HepG2 (cell line): ENCODE data around the gene TAF1C. TPM values are rescaled to one million over a fixed set of nuclear protein-coding genes. Genes with fewer than 3 reads are reported as not detected.

ENCODE experiments used
- ATAC-seq: fragments of 200-7000 bp; cut with Tn5 transposase; 3 replicates; pipeline ENCODE4 v1.9.1; 2020; ENCODE audit warnings: mild to moderate bottlenecking, moderate library complexity
- BruUV-seq: library from RNA; stranded (reverse); fragments of 400-500 nt; replicated peaks from 2 replicates; lab custom pipeline; 2021; lab: Mats Ljungman, UMichigan
- CTCF ChIA-PET: fragments of 300-600 bp; formaldehyde crosslinking; extraction: SDS; loops from one replicate; lab custom pipeline; 2021; ENCODE audit warnings: low total read pairs, inconsistent platforms, low intra/inter-chr PET ratio; lab: Yijun Ruan, JAX
- POLR2A ChIA-PET: fragments of 350-600 bp; sonication (Branson Sonifier 250); formaldehyde crosslinking; loops from one replicate; lab custom pipeline; 2020; ENCODE audit warnings: antibody characterized with exemption, inconsistent platforms; lab: Yijun Ruan, JAX
- DNase-seq: peaks from one replicate; pipeline ENCODE4 v3.0.0-alpha.2; 2015; ENCODE audit warnings: low spot score
- FAIRE-seq: peaks from 3 replicates; lab custom pipeline; 2011; peaks lifted over from hg19 to GRCh38; lab: Jason Lieb, UNC
- H2AFZ ChIP-seq: one replicate; pipeline ENCODE4 v1.6.1; 2011; ENCODE audit warnings: low read length, inconsistent platforms
- H3K27ac ChIP-seq: fragments of 300-600 bp; 3 replicates; pipeline ENCODE4 v1.8.0; 2011; ENCODE audit warnings: mixed run types, mild to moderate bottlenecking, mixed read lengths, low read length, inconsistent platforms; ENCODE audit not compliant: insufficient read depth; ENCODE audit errors: extremely low read length
- H3K27me3 ChIP-seq, 2 experiments: fragments of 200-600 bp in 1 of 2; 2 replicates in 1 of 2; 3 replicates in 1 of 2; pipeline versions ENCODE4 v1.6.0 to v1.8.0; 2011; ENCODE audit warnings: low read length in 2 of 2, mild to moderate bottlenecking in 2 of 2, moderate library complexity in 2 of 2, inconsistent platforms in 1 of 2; ENCODE audit not compliant: insufficient read depth in 2 of 2, control insufficient read depth in 1 of 2
- H3K36me3 ChIP-seq, 2 experiments: fragments of 200-600 bp in 1 of 2; replicated peaks in 1 of 2; 2 replicates in 1 of 2; 3 replicates in 1 of 2; pipeline versions ENCODE4 v1.5.1 to v1.8.0; 2011; ENCODE audit warnings: low read length in 2 of 2, inconsistent platforms in 1 of 2; ENCODE audit not compliant: insufficient read depth in 2 of 2, control insufficient read depth in 1 of 2
- H3K4me1 ChIP-seq: 2 replicates; pipeline ENCODE4 v1.5.1; 2012; ENCODE audit warnings: low read length, inconsistent platforms; ENCODE audit not compliant: insufficient read depth
- H3K4me2 ChIP-seq: 2 replicates; pipeline ENCODE4 v1.6.0; 2011; ENCODE audit warnings: low read depth, low read length, inconsistent platforms
- H3K4me3 ChIP-seq, 3 experiments: fragments of 200-600 bp in 1 of 3; sonication (generic), shearing (Covaris generic) in 1 of 3; replicated peaks in 1 of 3; 2 replicates each; pipeline ENCODE4 v1.5.1; 2011 to 2016; ENCODE audit warnings: low read length in 3 of 3, inconsistent platforms in 2 of 3, low read depth in 2 of 3, mild to moderate bottlenecking in 2 of 3, control low read depth in 1 of 3, mixed read lengths in 1 of 3; ENCODE audit not compliant: insufficient read depth in 1 of 3
- H3K79me2 ChIP-seq: one replicate; pipeline ENCODE4 v1.6.1; 2011; ENCODE audit warnings: low read length, inconsistent platforms; ENCODE audit not compliant: insufficient read depth
- H3K9ac ChIP-seq: 2 replicates; pipeline ENCODE4 v1.6.0; 2011; ENCODE audit warnings: mild to moderate bottlenecking, low read depth, low read length, inconsistent platforms; ENCODE audit not compliant: insufficient read depth
- H3K9me3 ChIP-seq: 2 replicates; pipeline ENCODE4 v1.5.1; 2012; ENCODE audit warnings: mild to moderate bottlenecking, low read length
- H4K20me1 ChIP-seq: 2 replicates; pipeline ENCODE4 v1.6.0; 2011; ENCODE audit warnings: inconsistent platforms, mild to moderate bottlenecking, low read length, moderate library complexity; ENCODE audit not compliant: insufficient read depth
- AGO1 ChIP-seq: fragments of 200-400 bp; formaldehyde crosslinking; IDR thresholded peaks from 2 replicates; pipeline ENCODE4 v1.6.1; 2017; ENCODE audit warnings: mild to moderate bottlenecking, low read depth, low read length, moderate library complexity; ENCODE audit not compliant: poor library complexity, severe bottlenecking
- AGO2 ChIP-seq: fragments of 200-400 bp; formaldehyde crosslinking; optimal IDR thresholded peaks from 2 replicates; pipeline ENCODE3; 2017; ENCODE audit warnings: mild to moderate bottlenecking, low read depth, low read length, moderate library complexity
- IKZF1 ChIP-seq: fragments of 450-650 bp; IDR thresholded peaks from 2 replicates; pipeline ENCODE4 v1.7.1; 2016
- NFATC3 ChIP-seq: sonication (generic); formaldehyde crosslinking; IDR thresholded peaks from 2 replicates; pipeline ENCODE4 v1.5.1; 2020; ENCODE audit warnings: mild to moderate bottlenecking, missing genetic modification reagents
- RBFOX2 ChIP-seq: fragments of 200-400 bp; formaldehyde crosslinking; IDR thresholded peaks from 2 replicates; pipeline ENCODE4 v1.6.1; 2017; ENCODE audit warnings: low read depth, mild to moderate bottlenecking, low read length
- XBP1 ChIP-seq: sonication (generic); formaldehyde crosslinking; IDR thresholded peaks from 2 replicates; pipeline ENCODE4 v1.5.0; 2020; ENCODE audit warnings: missing genetic modification reagents
- ZNF747 ChIP-seq: sonication (generic); formaldehyde crosslinking; IDR thresholded peaks from 2 replicates; pipeline ENCODE4 v1.8.1; 2023; ENCODE audit warnings: missing genetic modification reagents, mild to moderate bottlenecking, borderline replicate concordance
- ZNF776 ChIP-seq: sonication (generic); formaldehyde crosslinking; IDR thresholded peaks from 2 replicates; pipeline ENCODE4 v1.4.0; 2020; ENCODE audit warnings: mild to moderate bottlenecking, missing genetic modification reagents
- WGBS: methylation state at CpG from one replicate; pipeline ENCODE4 v1.1.6; 2017; ENCODE audit warnings: low lambda C conversion rate; 5-methylcytosine and 5-hydroxymethylcytosine counted together
- in situ Hi-C: cut with HindIII; loops from 2 replicates; pipeline ENCODE4 v1.10.0; 2017; ENCODE audit warnings: low pct_unique_long_range_greater_than_20kb; ENCODE audit not compliant: extremely low pct_ligation_motif_present
- intact Hi-C: fragments of 100-400 bp; cut with micrococcal nuclease; formaldehyde crosslinking; loops from one replicate; pipeline ENCODE4 v1.10.0; 2022; ENCODE audit not compliant: unreplicated experiment
- polyA plus RNA-seq, 8 experiments: library from polyadenylated mRNA; depleted of rRNA in 3 of 8; stranded (reverse) in 7 of 8; unstranded in 1 of 8; fragments of >200 nt; fragmentation: Illumina TruSeq in 4 of 8; extraction: Trizol in 4 of 8; gene quantifications; 2 replicates each; pipeline versions ENCODE4 v1.2.1 to v1.2.3, GENCODE V29; 2011 to 2016; ENCODE audit warnings: low read depth in 4 of 8, missing spikeins in 1 of 8, mixed read lengths in 1 of 8; ENCODE audit not compliant: insufficient read depth in 1 of 8
- total RNA-seq, 5 experiments: library from RNA; depleted of rRNA; stranded (reverse); fragments of >200 nt; fragmentation: Illumina TruSeq; extraction: Trizol; gene quantifications; 2 replicates each; pipeline ENCODE4 v1.2.3, GENCODE V29; 2016; ENCODE audit warnings: low read depth in 1 of 5
- TF ChIP-seq, protein P1 (sequence below): sonication (generic); formaldehyde crosslinking; conservative IDR thresholded peaks from 2 replicates; pipeline ENCODE4 v1.4.0; 2020; ENCODE audit warnings: missing genetic modification reagents
- TF ChIP-seq, protein P2 (sequence below): sonication (generic); formaldehyde crosslinking; IDR thresholded peaks from 2 replicates; pipeline ENCODE4 v1.4.0; 2020; ENCODE audit warnings: mild to moderate bottlenecking, missing genetic modification reagents

TAF1C gene
- total and polyA plus RNA-seq, 2 of the 13 experiments (the other 11 are each of a cell fraction or from before 2014, with no cell fraction given): 15.6 to 20.8 TPM

DNA sequence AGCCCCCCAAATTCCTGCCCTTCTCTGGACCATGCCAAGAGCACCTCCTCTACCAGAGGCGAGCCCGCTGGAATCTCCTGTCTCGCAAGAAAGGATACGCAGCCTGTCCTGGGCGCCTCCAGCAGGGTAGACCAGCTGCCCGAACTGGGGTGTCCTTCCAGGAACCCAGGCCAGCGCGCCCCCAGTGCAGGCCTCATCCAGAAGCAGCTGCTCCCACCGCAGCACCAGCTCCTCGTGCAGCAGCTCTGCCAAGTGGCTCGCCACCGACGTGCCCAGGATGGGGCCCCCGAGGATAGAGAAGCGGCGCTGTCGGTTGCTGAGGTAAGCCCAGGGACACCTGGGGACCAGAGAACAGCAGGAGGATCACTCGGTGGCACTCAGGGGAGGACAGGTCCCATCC is 4.8 kb downstream of the TAF1C start (continued):
- TF ChIP-seq, protein P1, sequence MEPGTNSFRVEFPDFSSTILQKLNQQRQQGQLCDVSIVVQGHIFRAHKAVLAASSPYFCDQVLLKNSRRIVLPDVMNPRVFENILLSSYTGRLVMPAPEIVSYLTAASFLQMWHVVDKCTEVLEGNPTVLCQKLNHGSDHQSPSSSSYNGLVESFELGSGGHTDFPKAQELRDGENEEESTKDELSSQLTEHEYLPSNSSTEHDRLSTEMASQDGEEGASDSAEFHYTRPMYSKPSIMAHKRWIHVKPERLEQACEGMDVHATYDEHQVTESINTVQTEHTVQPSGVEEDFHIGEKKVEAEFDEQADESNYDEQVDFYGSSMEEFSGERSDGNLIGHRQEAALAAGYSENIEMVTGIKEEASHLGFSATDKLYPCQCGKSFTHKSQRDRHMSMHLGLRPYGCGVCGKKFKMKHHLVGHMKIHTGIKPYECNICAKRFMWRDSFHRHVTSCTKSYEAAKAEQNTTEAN: no peak
- no peak for TF ChIP-seq ZNF747 (CRISPR knock-in tag)
- TF ChIP-seq NFATC3: no peak
- no peak for TF ChIP-seq XBP1 (CRISPR knock-in tag)
- TF ChIP-seq ZNF776: no peak
- TF ChIP-seq, protein P2, sequence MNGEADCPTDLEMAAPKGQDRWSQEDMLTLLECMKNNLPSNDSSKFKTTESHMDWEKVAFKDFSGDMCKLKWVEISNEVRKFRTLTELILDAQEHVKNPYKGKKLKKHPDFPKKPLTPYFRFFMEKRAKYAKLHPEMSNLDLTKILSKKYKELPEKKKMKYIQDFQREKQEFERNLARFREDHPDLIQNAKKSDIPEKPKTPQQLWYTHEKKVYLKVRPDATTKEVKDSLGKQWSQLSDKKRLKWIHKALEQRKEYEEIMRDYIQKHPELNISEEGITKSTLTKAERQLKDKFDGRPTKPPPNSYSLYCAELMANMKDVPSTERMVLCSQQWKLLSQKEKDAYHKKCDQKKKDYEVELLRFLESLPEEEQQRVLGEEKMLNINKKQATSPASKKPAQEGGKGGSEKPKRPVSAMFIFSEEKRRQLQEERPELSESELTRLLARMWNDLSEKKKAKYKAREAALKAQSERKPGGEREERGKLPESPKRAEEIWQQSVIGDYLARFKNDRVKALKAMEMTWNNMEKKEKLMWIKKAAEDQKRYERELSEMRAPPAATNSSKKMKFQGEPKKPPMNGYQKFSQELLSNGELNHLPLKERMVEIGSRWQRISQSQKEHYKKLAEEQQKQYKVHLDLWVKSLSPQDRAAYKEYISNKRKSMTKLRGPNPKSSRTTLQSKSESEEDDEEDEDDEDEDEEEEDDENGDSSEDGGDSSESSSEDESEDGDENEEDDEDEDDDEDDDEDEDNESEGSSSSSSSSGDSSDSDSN (CRISPR knock-in tag): no peak
- no peak for TF ChIP-seq IKZF1

DNA sequence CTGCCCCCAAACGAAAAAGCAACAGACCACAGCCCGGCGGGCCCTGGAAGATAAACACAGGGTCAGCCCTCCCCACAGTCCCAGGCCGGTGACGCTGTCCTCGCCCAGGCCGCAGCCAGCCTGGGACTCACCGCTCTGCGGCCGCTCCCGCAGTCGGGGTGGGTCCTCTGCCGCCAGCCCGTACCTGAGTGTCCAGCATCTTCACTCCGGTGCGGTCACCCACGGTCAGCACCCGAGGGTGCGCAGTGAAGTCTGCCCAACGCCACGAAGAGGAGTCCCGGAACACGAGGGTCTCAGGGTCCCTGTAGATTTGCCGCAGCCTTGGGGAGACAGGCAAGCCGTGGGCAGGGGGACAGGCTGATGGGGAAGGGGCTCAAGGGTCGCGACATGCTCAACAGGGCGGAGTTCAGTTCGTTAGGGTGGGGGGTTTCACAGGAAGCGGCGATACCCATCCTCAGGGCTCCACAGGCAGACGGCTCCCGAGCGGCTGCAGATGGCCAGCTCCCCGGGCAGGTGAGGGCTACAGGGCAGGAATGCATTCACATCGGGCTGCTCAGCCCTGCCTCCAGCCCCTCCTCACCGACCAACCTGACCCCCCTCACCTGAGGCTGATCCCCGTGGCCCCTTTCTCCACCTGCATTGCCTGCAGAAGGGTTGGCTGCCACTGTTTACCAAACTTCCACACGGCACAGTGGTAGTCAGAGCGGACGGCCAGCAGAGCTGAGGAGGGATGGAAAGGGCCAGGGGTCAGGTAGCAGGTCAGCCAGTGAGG is 5.5 kb downstream of the TAF1C start:
- ChIA-PET POLR2A (no interaction called here), CTCF (no interaction called here)
- peak; percentile 58 for TF ChIP-seq RBFOX2
- TF ChIP-seq AGO2: peak; percentile 53
- TF ChIP-seq AGO1: no peak
- no peak overlapping the region for H3K4me2 ChIP-seq
- no peaks in the 10 kb centered on the region for H3K9me3 ChIP-seq
- no peak for DNase-seq
- H2AFZ ChIP-seq: no peak overlapping the region
- BruUV-seq: no TSS peak
- H3K36me3 ChIP-seq: peaks cover 25 to 56% of the 10 kb centered on the region in 2 experiments; a peak in 4 of 5 replicates
- no peak overlapping the region for H3K27ac ChIP-seq
- H4K20me1 ChIP-seq: no peaks in the 10 kb centered on the region
- in situ Hi-C loops: loop anchor here (25.0 kb wide), 1 partner anchor 219 kb away; the partner anchor contains the start of genes NECAB2 and OSGIN1
- H3K4me3 ChIP-seq: no peak overlapping the region
- 97% methylated on average over 41 of the region's 41 CpGs for WGBS
- intact Hi-C loops: no loop called here
- no peaks in the 10 kb centered on the region for H3K27me3 ChIP-seq
- peaks cover 20% of the 10 kb centered on the region for H3K79me2 ChIP-seq
- peaks cover 28% of the 10 kb centered on the region for H3K4me1 ChIP-seq
- ATAC-seq: no peak
- no peak overlapping the region for H3K9ac ChIP-seq
- FAIRE-seq: no peak
